Measurements from ENCODE around the gene CLCN2.

Gene CLCN2

GRCh38 chr3:184361532-184361931 is at the start of gene CLCN2, which contains the start of gene POLR2H:
CLCN2 (minus strand) TSS chr3:184361605; CDS start chr3:184361479, 126 bp downstream.
POLR2H (plus strand) TSS chr3:184361710; CDS start chr3:184363493, 1,783 bp downstream.
- no peak for DNase-seq

GRCh38 chr3:184409946-184410500 is 48.6 kb upstream of the CLCN2 start:
- no peak for DNase-seq

DNA sequence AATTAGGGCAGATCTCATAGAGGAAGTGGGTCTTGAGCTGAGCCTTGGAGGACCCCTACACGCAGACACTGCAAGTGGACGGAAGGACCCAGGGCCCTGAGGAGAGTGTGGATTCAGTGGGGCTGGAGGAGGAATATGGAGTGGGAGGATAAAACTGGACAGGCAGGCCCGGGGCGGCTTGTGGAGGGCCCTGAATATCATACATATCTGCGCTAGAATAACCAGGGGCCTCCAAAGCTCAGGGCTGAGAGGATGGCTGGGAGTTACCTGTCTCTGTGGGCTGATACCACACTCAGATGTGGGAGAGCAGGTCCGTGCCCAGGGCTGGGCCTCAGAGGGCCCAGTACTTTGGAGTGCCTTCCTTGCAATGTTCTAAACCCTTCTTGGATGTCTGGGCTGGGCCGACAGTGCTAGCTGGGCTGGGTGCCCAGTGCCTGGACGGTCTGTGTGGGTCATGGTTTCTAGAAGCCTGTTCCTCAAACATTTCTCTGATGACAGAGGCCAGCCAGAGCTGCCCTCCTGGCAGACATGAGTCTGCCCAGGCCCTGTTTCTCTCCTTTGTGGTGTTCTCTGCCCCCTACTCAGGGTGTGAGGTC is 48.0 kb upstream of the CLCN2 start:
- DNase-seq = no peak

DNA sequence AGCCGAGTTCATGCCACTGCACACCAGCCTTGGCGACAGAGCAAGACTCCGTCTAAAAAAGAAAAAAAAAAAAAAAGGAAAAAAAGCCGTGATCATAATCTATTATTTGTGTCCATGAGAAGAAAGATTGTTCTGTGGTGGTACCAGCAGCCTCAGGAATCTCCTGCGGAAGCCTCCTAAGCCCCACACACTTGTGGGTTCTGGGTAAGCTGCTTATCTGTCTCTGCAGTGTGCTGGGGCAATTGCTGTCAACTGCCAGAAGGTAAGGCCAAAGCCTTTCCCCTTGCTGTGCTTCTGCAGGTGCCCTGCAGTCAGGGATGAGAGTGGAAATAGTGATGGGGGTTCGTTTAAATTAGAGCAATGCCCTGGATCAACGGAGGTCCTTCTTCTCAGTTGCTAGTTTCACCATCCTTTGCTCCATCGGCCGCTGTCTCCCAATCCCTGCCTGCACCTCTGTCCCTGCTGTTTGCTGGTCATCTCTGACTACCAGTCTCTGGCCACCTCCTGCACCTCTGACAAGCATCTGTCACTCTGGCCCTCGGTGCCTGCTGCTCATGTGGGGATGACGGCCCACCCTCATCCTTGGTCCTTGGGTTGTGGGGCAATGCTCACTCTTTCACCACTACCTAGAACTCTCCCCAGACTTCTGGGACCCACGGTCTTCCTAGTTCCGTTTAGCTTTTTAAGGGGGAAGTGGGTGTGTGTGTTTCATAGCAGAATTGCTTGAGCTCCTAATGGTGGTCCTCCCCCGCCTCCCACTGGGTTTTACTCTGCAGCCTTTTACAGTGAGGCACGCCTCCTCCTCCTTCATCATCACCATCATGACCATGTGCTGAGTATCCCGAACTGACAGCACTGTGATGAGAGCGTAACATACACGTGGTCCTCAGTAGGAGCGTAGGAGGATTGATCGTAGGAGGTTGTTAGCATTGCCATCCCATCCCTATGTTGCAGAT is 43.9 kb upstream of the CLCN2 start:
- DNase-seq = no peak

GRCh38 chr3:184399410-184399809 is 38.0 kb upstream of the CLCN2 start:
- DNase-seq = no peak

- DNase-seq = no peak
These were observed 33.9 kb upstream of the CLCN2 start for GRCh38 chr3:184395320-184395660.

DNA sequence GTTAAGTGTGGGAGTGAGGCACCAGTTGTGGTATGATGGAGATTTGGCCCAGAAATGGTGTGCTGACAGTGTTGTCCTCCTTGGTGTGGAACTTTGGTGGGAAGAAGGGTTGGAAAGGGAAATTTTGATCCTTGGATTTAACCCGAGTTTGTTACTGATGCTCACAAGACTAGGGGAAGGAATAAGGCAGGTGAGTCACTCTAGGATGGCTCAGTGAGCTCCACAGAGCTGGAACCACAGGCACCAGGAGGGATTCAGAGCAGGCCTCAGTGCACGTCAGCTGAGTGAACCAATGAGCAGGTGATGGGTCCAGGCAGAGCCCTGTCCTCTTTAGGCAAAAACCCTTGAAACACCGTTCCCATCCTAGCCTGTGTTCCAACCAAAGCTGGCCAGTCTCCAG is 29.9 kb upstream of the CLCN2 start:
- no peak for DNase-seq

DNA sequence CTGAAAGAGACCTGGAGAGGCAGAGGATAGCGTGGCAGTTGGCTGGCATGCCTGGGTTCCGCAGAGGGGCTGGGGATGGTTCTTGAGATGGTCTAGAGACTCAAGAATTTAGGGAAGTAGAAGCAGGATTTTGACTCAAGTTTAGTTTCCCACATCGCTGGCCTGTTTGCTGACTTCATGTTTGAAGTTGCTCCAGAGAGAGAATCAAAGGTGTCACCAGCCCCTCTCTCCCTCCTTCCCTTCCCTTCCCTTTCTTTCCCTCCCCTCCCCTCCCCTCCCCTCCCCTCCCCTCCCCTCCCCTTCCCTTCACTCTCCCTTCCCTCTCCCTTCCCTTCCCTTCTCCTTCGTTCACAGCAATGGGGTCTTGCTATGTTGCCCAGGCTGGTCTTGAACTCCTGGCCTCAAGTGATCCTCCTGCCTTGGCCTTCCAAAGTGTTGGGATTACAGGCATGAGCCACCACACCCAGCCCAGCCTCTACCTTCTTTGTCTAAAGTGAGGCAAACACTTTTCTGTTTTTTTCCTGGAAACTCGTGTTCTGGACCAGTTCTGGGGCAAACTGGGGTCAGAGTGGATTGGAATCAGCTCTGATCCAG is 28.6 kb upstream of the CLCN2 start:
- no peak for DNase-seq

- no peak for DNase-seq
These were observed 28.0 kb upstream of the CLCN2 start for GRCh38 chr3:184389384-184389783.

DNA sequence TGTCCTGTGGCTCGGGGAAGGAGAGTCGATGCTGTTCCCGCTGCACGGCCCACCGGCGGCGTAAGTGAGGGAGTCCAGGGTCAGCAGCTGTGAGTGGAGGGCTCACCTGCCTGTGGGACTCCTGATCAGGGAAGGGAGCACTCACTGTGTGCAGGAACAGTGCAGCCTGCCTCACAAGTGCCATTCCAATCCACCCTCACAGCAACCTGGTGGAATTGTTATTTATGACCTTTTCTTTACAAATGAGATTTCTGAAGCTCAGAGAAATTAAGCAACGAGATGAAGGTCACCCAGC is 27.5 kb upstream of the CLCN2 start:
- DNase-seq = no peak

DNA sequence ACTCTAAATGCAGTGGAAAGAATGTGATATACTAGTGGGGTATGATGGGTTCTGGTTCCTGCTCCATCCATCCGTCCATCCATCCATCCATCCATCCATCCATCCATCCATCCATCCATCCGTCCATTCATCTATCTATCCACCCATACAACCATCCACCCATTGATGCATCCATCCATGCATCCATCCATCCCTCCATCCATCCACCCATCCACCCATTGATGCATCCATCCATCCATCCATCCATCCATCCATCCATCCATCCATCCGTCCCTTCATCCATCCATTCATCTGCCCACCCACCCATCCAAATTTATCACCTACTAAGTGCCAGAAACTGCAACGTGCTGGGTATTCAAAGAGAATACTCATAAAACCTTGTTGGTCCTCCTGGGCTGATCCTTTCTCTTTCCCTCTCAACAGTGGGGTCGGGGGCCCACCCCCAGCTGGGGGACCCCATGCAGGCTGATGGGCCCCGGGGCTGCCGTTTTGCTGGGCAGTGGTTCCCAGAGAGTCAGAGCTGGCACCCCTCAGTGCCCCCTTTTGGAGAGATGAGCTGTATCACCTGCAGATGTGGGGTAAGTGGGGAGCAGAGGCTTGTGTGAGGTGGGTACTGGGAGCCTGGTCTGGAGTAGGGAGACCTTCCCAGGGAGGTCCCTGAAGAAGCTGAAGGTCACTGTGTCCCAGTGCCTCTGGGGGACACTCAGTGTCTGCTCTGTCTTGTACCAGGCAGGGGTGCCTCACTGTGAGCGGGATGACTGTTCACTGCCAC is 26.9 kb upstream of the CLCN2 start:
- no peak for DNase-seq

DNA sequence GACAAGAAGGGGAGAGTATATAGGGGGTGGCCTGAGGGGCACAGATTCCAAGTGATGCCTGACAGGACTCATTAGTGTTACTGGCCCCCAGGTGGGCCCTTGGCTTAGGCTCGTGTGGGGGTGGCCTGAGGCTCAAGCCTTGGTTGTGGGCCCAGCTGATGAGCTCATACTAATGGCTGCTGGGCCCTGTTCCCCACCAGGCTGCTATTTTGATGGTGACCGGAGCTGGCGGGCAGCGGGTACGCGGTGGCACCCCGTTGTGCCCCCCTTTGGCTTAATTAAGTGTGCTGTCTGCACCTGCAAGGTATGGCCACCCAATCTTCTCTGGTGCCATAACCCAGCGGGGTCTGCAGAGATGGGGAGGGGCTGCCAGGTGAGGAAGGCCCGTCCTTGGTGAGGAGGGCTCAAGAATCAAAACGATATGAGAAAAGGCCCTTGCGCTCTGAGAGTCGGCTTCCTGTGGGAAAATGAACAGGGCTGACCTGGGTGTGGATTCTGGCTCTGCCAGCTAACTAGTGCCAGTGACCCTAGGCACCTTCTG is 25.8 kb upstream of the CLCN2 start:
- DNase-seq = no peak

GRCh38 chr3:184386047-184386806 is 24.8 kb upstream of the CLCN2 start:
- DNase-seq = no peak

DNA sequence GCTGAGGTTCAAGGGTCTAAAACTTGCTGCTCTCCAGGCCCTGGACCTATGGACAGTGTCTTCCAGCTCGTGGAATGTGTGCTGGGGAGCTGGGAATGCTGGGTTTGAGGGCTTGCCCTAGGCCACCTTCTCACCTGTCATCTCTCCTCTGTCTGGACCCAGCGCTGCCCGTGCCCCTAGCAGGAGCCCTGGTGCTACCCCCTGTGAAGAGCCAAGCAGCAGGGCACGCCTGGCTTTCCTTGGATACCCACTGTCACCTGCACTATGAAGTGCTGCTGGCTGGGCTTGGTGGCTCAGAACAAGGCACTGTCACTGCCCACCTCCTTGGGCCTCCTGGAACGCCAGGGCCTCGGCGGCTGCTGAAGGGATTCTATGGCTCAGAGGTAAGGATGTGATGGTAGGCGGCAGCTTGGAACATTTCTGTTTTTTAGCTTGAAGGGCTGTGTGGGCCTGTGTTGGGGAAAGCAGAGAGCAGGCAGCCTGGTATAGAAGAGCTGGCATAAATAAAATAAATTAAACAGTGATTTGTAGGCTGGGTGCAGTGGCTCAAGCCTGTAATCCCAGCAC is 23.5 kb upstream of the CLCN2 start:
- DNase-seq = no peak

GRCh38 chr3:184384342-184384741 is 22.9 kb upstream of the CLCN2 start:
- no peak for DNase-seq

DNA sequence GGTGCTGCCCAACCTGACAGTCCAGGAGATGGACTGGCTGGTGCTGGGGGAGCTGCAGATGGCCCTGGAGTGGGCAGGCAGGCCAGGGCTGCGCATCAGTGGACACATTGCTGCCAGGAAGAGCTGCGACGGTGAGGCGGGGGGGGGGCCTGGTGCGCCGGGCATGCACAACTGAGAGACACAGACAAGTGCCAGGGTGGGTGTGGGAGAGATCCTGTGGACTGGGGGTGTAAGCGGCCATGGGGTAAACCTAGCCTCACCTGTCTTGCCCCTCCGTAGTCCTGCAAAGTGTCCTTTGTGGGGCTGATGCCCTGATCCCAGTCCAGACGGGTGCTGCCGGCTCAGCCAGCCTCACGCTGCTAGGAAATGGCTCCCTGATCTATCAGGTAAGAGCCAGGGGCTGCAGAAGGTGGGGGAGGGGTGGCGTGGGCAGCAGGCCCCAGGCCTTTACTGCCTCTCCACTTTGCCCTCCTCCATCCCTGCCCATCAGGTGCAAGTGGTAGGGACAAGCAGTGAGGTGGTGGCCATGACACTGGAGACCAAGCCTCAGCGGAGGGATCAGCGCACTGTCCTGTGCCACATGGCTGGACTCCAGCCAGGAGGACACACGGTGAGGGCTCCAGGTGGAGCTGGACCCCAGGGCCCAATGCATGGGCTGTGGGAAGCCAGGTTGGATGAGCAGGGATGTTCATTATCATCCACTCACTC is 21.8 kb upstream of the CLCN2 start:
- DNase-seq = no peak

- no peak for DNase-seq
These were observed 21.1 kb upstream of the CLCN2 start for GRCh38 chr3:184382326-184383032.

DNA sequence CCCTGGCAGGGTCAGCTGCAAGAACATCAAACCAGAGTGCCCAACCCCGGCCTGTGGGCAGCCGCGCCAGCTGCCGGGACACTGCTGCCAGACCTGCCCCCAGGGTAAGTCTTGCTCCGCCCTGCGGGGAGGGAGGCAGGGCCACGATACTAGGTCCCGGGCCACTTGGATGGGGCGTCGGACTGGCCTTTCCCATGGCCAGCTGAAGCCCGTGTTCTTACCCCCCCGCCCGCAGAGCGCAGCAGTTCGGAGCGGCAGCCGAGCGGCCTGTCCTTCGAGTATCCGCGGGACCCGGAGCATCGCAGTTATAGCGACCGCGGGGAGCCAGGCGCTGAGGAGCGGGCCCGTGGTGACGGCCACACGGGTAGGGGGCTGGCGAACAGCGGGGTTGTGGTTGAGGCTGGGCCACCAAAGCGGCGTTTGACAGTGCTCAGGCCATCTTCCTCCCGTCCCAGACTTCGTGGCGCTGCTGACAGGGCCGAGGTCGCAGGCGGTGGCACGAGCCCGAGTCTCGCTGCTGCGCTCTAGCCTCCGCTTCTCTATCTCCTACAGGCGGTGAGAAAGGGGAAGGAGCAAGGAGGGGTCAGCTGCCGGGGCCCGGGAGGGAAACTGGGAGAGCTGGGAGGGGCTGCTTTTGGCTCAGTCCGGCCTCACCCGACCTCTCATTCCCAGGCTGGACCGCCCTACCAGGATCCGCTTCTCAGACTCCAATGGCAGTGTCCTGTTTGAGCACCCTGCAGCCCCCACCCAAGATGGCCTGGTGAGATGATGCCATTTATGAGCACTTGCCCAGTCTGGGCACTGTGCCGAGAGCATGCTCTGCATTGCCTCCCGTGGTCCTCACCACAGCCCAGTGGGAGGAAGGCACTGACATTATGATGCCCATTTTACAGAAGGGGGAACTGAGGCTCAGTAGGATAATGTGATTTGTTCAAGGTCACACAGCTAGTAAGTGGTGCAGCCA is 20.1 kb upstream of the CLCN2 start:
- DNase-seq = no peak

- peak; percentile 4 for DNase-seq
These were observed 19.3 kb upstream of the CLCN2 start for GRCh38 chr3:184380627-184381260.

All from NCI-H1694 (cell line).